ENCODE data around the gene GDPGP1. TPM values are rescaled to one million over a fixed set of nuclear protein-coding genes. Genes with fewer than 3 reads are reported as not detected.

Gene GDPGP1
- total RNA-seq, 2 experiments from 2014 or later, result 12.9 to 22.3 TPM

DNA sequence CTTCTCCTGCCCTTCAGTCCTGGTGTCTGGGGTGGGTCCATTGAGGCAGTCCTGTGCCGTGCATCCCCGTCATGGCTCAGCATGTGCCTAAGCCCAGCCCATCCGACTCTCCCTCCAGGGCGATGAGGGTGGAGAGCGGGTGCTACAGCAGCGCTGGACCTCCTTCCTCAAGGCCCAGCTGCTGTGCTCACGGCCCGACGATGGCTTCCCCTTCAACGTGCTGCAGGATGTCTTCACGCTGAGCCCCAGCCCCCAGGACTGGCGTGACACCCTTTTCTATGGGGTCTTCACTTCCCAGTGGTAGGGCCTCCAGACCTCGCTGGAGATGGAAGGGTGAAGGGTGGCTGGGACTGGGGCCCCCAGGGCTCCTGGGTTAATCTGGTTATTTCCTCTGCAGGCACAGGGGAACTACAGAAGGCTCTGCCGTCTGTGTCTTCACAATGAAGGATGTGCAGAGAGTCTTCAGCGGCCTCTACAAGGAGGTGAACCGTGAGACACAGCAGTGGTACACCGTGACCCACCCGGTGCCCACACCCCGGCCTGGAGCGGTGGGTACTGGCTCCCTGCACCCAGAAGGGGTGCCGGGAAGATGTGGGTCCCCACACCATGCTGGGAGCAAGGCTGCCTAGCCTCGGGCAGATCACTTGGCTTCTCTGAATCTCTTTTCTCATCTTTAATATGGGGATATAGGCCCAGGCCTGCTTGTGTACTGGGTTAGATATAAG, 10.4 kb upstream of the GDPGP1 start:
- no peak overlapping the region for H3K4me3 ChIP-seq (ENCODE audit: low read depth, low read length, poor library complexity, severe bottlenecking)
- H3K4me2 ChIP-seq (ENCODE audit: low read length), result no peak overlapping the region
- no peaks in the 10 kb centered on the region for H3K9me2 ChIP-seq (ENCODE audit: insufficient read depth, low read length)
- ChIA-PET CTCF (ENCODE audit: unreplicated experiment) (no interaction called here), POLR2A (no interaction called here)
- intact Hi-C loops (cut with micrococcal nuclease; ENCODE audit: unreplicated experiment), result no loop called here
- H3K9me3 ChIP-seq (ENCODE audit: low read length), result no peaks in the 10 kb centered on the region
- TF ChIP-seq EZH2phosphoT487 (IDR thresholded peaks at IDR 0.05; ENCODE audit: borderline replicate concordance, low read depth, low read length), result no peak
- TF ChIP-seq, protein P1, sequence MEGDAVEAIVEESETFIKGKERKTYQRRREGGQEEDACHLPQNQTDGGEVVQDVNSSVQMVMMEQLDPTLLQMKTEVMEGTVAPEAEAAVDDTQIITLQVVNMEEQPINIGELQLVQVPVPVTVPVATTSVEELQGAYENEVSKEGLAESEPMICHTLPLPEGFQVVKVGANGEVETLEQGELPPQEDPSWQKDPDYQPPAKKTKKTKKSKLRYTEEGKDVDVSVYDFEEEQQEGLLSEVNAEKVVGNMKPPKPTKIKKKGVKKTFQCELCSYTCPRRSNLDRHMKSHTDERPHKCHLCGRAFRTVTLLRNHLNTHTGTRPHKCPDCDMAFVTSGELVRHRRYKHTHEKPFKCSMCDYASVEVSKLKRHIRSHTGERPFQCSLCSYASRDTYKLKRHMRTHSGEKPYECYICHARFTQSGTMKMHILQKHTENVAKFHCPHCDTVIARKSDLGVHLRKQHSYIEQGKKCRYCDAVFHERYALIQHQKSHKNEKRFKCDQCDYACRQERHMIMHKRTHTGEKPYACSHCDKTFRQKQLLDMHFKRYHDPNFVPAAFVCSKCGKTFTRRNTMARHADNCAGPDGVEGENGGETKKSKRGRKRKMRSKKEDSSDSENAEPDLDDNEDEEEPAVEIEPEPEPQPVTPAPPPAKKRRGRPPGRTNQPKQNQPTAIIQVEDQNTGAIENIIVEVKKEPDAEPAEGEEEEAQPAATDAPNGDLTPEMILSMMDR (conservative IDR thresholded peaks at IDR 0.05; ENCODE audit: low read length), result no peak
- H3K79me2 ChIP-seq (ENCODE audit: insufficient read depth, low read depth, low read length), result no peaks in the 10 kb centered on the region
- H3K27ac ChIP-seq (ENCODE audit: low read depth, low read length, poor library complexity, severe bottlenecking), result no peak overlapping the region
- no TSS peak for BruUV-seq (replicated peaks)
- H2AFZ ChIP-seq (ENCODE audit: low read length), result no peak overlapping the region
- H3K36me3 ChIP-seq (ENCODE audit: insufficient read depth, low read length), result peaks cover 43% of the 10 kb centered on the region; the same call in 1 of the 2 replicates
- H4K20me1 ChIP-seq (ENCODE audit: insufficient read depth, low read length), result no peaks in the 10 kb centered on the region
- peaks cover 5% of the 10 kb centered on the region for H3K4me1 ChIP-seq (ENCODE audit: insufficient read depth, low read length, poor library complexity, severe bottlenecking)
- no peak for DNase-seq (ENCODE audit: low spot score)

DNA sequence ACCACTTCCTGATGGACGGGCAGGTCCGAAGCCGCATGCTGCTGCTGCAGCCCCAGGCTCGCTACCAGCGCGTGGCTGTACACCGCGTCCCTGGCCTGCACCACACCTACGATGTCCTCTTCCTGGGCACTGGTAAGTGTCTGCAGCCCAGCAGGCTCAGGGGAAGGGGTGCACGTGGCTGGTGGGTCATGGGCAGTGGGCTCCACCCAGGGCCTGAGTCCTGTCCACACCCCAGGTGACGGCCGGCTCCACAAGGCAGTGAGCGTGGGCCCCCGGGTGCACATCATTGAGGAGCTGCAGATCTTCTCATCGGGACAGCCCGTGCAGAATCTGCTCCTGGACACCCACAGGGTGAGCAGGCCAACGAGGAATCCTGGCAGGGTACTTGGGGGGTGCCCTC, 9.0 kb upstream of the GDPGP1 start:
- Histone ChIP-seq H3K27ac (ENCODE audit: low read depth, low read length, poor library complexity, severe bottlenecking) (no peak overlapping the region), H2AFZ (ENCODE audit: low read length) (no peak overlapping the region), H3K9me2 (ENCODE audit: insufficient read depth, low read length) (no peaks in the 10 kb centered on the region), H3K79me2 (ENCODE audit: insufficient read depth, low read depth, low read length) (no peaks in the 10 kb centered on the region), H3K4me2 (ENCODE audit: low read length) (no peak overlapping the region), H3K9me3 (ENCODE audit: low read length) (no peaks in the 10 kb centered on the region), H3K4me1 (ENCODE audit: insufficient read depth, low read length, poor library complexity, severe bottlenecking) (no peaks in the 10 kb centered on the region), H3K36me3 (ENCODE audit: insufficient read depth, low read length) (peaks cover 58% of the 10 kb centered on the region; the same call in 1 of the 2 replicates), H4K20me1 (ENCODE audit: insufficient read depth, low read length) (no peaks in the 10 kb centered on the region), H3K4me3 (ENCODE audit: low read depth, low read length, poor library complexity, severe bottlenecking) (no peak overlapping the region)
- DNase-seq (ENCODE audit: low spot score), result no peak
- POLR2A ChIA-PET, result no interaction called here
- CTCF ChIA-PET (ENCODE audit: unreplicated experiment), result no interaction called here
- intact Hi-C loops (cut with micrococcal nuclease; ENCODE audit: unreplicated experiment), result no loop called here
- BruUV-seq (replicated peaks), result no TSS peak
- TF ChIP-seq EZH2phosphoT487 (IDR thresholded peaks at IDR 0.05; ENCODE audit: borderline replicate concordance, low read depth, low read length), result no peak
- TF ChIP-seq, protein P1 (conservative IDR thresholded peaks at IDR 0.05; ENCODE audit: low read length), result no peak

DNA sequence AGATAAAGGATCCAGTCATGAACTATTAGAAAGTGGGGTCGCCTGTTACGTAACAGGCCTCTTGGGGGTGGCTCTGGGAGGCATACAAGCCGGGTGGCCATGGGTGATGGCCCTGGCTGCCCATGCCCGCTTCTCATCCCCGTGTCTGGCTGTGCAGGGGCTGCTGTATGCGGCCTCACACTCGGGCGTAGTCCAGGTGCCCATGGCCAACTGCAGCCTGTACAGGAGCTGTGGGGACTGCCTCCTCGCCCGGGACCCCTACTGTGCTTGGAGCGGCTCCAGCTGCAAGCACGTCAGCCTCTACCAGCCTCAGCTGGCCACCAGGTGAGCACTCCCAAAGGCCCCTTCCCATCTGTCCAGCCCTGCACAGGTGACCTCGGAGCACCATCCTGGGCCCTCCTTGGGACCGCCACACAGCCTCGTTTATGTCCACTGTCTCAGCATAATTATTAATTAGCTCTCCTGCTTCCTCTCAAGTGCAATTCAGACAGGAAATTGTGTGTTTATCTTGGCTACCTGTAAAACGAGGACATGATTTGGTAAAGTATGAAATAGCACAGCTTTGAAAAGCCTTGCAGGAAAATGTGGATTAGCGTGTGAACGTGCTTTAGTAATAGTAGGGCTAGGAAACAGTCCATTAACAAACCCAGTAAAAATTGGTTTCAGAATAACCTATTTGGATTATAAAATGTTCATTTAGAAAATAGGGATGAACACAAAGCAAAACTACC, 8.3 kb upstream of the GDPGP1 start:
- Histone ChIP-seq H3K9me2 (ENCODE audit: insufficient read depth, low read length) (no peaks in the 10 kb centered on the region), H3K27ac (ENCODE audit: low read depth, low read length, poor library complexity, severe bottlenecking) (no peak overlapping the region), H3K4me2 (ENCODE audit: low read length) (no peak overlapping the region), H3K4me1 (ENCODE audit: insufficient read depth, low read length, poor library complexity, severe bottlenecking) (peaks cover 3% of the 10 kb centered on the region), H3K79me2 (ENCODE audit: insufficient read depth, low read depth, low read length) (no peaks in the 10 kb centered on the region), H2AFZ (ENCODE audit: low read length) (no peak overlapping the region), H4K20me1 (ENCODE audit: insufficient read depth, low read length) (no peaks in the 10 kb centered on the region), H3K4me3 (ENCODE audit: low read depth, low read length, poor library complexity, severe bottlenecking) (no peak overlapping the region), H3K36me3 (ENCODE audit: insufficient read depth, low read length) (peaks cover 64% of the 10 kb centered on the region; the same call in 1 of the 2 replicates), H3K9me3 (ENCODE audit: low read length) (no peaks in the 10 kb centered on the region)
- TF ChIP-seq EZH2phosphoT487 (IDR thresholded peaks at IDR 0.05; ENCODE audit: borderline replicate concordance, low read depth, low read length), result no peak
- TF ChIP-seq, protein P1 (conservative IDR thresholded peaks at IDR 0.05; ENCODE audit: low read length), result no peak
- POLR2A ChIA-PET, result interaction anchor here (0.6 kb wide), 2 partner anchors 9 to 1253 kb away, joined by 3 read pairs; no protein-coding TSS in a partner anchor
- CTCF ChIA-PET (ENCODE audit: unreplicated experiment), result no interaction called here
- intact Hi-C loops (cut with micrococcal nuclease; ENCODE audit: unreplicated experiment), result no loop called here
- no peak for DNase-seq (ENCODE audit: low spot score)
- no TSS peak for BruUV-seq (replicated peaks)
